Activated CD4-positive, alpha-beta T cell treated with anti-CD3 and anti-CD28 coated beads, Interleukin-2, amount 50 U/mL, for 16 hours (primary cell): ENCODE measurements around the gene CHN1.

Experiments used
- DNase-seq: peaks from one replicate; pipeline ENCODE4 v3.0.0-alpha.2; 2020

Gene CHN1

DNA sequence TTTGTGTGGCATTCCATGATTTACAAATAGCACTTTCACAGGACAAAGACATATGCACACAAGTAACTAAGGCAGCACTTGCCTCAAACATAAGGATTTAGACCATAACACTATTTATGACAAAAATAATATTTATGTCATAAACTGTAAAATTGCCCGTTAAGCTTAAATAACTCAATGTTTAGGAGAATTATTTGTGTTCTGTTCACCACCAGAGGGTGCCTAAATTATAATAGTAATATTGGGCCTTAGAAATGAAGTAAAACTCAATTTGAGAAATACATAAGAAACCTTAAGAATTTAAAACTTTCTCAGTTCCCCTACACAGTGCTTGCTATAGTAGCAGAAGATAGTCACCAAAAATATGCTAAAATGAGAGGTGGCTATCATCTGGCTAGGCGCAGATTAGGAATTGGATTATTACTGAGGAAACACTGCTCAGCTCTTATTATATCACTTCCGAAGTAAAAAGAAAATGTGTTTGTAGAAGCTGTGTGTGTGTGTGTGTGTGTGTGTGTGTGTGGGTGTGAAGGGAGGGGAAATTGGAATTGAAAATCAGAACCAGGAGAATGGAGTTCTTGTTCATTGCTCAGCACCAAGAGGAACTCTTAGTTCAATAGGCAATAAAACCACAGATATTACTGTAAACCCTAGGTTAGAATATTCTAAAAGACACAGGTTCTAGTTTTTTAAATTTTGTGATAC lies 4.9 kb upstream of the CHN1 start:
- DNase-seq: no peak

DNA sequence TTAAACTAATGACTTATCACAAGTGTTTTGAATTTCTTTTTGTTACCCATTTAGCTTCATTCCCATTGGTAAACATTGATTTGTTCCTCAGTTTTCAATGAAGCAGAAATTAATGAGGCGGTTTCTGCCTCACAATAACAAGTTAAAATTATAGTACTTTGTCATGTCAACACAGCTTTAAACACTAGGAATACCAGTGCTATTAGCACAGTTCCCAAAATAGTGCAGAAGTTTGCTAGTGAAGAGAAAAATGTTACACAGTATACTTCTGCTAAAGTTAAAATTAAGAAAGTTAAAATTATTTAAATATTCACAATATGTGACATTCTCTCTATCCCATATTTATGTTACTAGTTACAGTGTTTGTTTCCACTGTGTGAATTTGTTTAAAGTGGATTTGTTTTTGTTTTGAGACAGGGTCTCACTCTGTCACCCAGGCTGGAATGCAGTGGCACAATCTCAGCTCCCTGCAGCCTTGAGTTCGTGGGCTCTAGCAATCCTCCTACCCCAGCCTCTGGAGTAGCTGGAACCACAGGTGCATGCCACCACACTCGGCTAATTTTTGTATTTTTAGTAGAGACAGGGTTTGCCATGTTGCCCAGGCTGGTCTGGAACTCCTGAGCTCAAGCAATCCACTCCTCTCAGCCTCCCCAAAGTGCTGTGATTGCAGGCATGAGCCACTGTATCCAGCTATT lies 3.8 kb upstream of the CHN1 start:
- DNase-seq: no peak

DNA sequence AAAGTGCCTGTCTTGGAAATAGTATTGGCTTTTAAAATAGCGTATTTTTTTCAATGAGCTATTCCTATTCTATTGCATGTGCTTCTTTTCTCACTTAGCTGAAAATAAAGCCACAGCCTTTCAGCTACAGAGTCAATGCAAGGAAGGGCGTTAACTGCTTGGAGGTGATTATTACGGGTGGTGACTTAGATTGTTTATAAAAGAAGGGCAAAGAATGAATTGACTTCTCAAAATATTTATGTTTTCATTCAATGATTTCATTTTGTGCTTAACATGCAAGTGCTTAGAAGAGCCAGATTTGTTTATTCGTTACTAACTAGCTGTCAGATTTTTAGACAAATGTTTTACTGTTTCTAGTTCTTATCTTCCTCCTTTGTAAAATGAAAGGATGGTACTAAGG lies 2.8 kb upstream of the CHN1 start:
- no peak for DNase-seq

DNA sequence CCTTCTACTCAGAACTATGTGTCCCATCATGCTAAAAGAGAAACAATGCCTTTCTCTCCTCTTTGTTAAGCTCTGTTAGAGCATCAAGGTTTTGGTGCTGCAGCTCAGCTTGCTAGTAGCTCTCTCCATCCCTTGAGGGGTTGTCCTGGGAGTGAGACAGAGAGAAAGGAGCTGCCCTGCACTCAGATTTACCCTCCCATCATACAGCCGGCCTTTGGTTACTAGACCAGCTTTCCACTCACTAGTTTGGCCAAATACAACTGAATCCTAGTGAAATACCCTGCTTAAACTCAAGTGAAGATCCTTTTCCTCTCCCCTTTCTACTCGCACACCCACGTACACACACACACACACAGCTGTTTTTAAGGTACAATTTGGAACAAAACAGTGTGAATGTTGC lies 2.3 kb upstream of the CHN1 start:
- DNase-seq: no peak

DNA sequence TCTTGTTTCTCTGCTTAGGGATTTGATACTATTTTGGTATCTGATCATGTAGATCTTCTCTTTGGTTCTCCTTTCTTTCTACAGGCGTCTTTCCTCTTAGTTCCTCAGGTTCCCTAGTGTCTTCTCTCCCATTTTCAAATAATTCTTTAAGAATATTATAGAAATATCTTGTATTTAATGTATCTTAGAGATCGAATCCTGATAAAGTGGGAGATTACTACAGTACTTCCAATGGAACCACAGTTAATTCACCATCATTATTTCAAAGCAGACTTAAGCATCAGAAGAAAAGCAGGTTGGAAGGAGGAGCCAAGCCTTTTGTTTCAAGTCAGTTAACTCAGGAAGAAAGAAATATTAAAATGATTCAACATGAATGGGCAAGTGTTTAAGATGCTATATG lies 1.1 kb upstream of the CHN1 start:
- no peak for DNase-seq

DNA sequence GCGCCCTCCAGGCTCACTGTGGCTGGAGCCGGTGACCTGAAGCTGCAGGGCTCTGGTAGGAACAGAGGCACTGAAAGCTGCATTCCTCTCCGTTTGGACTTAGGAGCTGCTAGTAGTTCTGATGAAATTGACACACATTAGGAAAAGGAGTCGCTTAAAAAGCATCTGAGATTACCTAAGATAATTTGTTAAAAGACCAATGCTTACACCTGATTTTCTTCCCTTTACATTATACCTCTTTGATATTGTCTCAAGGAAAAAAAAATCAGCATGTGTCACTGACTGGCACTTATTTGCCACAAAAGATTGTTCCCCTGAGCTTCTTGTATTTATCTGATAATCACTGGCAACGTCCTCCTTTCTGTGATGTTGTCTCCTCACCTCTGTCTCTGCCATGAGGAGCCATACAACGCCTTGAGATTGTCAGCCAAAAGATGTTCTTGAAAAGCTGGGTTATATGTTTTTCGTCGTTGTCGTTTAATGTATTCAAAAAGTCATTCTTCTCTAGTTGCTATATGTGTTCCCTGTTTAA lies 618 bp upstream of the CHN1 start:
- no peak for DNase-seq

DNA sequence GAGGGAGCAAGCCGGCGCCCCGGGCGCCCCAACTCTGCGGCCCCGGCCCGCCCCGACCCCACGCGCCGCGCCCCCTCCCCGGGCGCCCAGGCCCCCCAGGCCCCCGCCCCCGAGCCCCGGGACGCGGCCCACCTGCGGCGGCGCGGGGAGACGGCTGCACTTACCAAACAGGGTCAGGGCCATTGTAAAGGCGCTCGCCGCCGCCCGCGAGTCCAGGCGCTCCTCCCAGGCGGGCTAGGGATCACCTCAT lies 526 bp downstream of the CHN1 start:
- no peak for DNase-seq

DNA sequence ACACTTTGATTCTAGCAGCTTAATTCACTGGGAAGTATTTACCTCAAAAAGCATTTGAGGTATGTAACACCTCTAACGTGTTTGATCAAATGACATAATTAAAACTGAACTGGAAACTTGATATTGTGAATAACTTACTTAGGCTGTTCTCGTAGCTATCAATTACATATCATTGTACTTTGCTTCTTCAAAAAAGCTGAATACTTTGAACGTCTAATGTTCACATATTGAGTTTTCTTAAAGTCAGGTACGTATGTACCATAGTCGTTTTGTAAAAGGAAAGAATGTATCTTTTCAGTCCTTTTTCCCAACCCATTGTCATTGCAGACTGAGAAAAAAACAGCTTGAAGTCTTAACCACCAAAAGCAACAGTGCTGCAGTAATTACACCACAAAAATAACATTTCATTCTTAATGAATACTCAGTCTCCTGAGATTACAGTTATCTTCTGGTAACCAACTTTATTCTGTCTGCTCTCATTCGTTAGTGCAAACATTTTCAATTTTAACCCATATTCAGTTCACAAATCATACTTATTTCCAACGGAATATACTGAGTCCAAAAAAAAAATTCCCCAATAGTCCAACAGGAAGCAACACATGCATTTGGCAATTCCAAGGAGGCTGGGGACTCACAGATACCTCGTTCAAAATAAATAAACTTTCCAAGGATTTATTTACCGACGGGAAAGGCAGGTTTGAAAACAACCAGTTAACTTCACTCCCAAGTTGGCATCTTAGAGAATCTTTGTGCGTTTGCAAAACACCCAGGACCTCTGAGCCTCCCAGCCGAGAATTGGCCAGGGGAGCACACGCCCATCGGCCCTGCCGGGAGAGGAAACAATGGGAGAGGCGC lies 1.1 kb downstream of the CHN1 start:
- DNase-seq: no peak

DNA sequence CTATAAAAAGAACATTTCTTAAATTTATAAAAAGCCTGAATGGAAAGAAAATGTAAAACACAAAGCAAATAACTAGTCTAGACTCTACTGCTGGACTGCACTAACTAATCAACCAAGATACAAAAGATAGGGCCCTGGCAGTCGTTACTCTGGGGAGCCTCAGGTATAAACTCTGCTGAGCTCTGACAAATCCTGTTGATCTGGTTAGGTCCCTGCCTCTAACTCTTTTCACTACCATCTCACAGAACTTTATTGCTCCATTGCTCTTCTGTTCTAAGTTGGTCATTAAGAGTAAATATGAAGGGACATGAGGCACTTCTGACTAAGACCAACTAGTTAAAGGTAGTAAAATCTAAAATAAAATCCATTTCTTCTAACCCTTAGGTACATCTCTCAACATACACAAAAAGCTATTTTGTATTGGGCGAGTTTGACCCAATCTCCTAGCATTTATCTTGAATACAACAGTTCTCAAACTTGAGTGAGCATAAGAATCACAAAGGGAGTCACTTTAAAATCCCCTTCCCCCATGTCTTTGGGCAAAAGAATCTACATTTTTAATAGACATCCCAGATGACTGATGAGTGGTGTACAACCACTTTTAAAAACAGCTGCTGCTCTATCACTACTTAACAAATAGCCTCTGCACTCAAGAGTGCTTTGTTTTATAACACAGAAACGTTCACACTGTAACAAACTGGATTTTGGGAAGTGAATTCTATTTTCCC lies 2.5 kb downstream of the CHN1 start:
- no peak for DNase-seq

DNA sequence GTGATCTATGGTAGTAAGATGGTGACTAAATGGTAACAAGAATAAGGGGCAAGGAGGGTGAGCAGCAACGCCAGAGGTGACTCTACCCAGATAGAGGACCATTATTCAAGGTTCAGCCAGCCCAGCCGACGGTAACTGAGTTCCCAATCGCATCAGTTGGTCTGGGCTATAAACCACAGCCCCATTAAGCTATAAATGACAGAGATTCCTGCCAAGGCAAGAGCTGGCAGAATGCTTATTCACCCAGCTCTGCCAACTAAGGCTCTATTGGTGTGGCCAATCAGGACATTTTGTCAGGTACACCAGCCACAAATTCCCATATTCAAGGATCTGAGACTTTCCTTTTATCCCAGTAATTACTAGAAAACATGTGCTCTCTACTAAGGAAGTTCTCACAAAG lies 3.6 kb downstream of the CHN1 start:
- DNase-seq: no peak

DNA sequence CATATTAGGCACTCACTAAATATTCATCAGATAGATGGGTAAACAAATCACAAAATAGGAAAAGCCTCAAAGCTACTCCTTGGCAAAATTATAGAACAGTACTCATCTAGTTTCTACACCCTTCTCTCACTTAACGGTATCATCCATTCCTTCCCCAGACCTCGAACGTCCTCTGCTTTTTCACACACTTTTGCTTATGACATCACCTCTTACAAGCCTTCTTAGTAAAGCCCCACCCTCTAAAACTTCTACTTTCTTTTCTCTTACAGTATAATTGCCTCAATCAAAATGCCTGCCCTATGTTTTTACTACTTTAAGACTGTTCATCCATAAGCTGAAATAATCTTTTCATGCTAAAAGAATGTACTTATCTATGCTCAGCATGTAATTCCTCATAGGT lies 8.1 kb downstream of the CHN1 start:
- no peak for DNase-seq

DNA sequence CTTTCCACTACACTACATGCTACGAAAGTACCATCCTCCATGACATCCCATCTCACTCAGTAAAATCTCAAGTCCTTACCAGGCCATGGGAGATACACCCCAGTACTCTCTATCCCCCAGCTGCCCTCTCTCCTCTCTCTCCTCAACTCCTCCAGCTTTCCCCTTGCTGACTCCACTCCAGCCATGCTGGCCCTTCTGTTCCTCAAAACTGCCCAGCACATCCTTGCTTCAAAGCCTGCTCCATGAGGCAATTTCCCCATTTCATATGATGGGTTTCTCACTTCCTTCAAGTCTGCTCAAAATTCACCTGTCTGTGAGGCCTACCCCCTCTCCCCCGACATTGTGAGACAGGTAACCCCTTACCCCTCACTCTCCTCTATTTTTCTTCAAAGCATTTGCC lies 8.6 kb downstream of the CHN1 start:
- DNase-seq: no peak

DNA sequence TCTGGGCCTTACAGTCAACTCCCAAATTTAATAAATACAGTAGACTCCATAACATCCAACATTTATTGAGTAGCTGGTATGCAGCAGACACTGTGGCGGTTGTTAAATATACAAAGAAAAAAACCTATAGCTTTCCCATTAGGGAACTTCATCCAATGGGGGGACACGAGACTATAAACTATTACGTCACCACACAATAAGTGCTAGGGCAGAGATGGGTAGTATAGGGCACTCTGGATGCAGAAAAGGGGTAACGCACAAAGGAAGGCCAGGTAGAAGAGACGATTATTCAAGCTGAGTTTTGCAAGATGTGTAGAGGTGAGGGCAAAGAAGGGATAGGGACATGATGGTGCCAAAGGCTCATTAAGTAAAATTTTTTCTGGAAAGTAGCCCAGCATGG lies 10.8 kb downstream of the CHN1 start:
- no peak for DNase-seq

DNA sequence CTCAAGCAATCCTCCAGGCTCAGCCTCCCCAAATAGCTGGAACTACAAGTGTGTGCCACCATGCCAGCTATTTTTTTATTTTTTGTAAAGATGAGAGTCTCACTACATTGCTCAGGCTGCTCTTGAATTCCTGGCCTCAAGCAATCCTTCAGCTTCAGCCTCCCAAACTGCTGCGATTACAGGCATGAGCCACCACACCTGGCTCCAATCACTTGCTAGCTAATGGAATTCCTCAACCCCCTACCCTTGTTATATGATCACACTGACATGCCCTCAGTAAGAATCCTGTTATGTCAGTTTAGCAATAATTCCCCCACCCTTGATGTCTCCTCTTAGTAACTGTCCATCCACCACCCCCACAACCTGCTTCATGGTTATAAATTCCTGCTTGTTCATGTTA lies 12.3 kb downstream of the CHN1 start:
- no peak for DNase-seq

DNA sequence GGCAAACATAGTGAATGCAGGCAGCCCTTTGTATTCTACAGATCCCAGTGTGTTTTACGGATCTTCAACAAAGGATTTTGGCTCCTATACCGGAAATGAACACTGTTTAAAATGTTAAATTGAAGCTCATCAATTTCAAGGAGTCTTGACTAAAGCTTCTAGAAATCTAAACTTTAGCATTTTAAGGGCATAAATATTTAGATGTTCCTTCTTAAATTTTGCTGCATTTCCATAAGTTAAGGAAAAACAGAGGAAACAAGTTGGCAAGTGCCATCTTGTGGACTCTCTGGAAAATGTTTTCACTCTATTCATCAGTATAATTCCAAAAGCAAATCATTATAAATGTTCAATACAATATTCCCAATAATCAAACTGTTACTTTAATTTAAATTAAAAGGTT lies 19.6 kb downstream of the CHN1 start:
- DNase-seq: no peak

DNA sequence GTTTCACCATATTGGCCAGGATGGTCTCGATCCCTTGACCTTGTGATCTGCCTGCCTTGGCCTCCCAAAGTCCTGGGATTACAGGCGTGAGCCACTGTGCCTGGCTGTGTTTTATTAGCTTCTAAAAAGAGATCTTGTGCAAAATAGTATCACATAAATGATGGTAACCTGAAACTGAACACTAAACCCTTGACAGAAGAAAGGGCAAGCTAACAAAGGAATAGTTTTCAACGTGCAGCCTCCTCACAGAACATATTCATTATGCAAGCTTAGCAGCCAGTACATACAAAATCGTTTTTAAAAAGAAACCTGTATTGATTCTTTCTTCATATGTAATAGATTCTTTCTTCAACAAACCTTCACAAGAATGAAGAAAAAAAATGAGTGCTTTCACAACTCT lies 20.6 kb downstream of the CHN1 start:
- no peak for DNase-seq

DNA sequence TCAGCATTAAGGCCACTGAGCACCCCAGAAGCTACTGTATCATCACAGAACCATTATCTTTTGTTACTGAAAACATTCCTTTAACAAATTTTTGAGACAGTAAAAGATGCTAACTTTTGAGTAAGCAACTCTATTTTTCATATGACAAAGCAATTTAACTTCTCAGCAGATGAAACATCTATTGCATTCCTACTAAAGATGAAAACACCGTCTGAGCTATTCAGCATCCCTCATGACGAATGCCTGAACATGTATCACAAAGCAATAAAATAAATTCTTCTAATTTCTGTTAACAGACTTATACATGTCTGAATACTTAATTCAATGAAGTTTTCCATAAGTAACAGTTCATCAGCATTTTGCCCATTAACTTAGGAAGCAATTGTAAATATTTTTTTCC lies 23.9 kb downstream of the CHN1 start:
- DNase-seq: no peak

DNA sequence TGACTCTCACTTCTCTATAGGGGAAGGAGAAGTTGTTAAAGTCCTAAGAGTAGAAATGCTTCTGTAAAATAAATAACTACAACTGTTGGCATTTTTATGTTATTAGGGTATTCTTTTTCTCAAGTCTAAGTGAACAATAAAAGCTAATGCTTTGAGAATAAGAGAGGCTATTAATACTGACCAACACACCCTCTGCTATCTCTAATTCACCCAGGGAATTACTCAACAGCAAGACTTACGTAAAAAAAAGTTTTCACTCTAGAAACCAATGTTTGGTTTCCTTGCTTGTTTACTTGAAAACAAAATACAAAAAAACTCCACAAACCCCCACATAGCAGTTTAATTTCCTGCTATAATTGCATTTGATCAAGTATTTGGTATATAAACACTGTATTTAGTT lies 25.2 kb downstream of the CHN1 start:
- DNase-seq: no peak

DNA sequence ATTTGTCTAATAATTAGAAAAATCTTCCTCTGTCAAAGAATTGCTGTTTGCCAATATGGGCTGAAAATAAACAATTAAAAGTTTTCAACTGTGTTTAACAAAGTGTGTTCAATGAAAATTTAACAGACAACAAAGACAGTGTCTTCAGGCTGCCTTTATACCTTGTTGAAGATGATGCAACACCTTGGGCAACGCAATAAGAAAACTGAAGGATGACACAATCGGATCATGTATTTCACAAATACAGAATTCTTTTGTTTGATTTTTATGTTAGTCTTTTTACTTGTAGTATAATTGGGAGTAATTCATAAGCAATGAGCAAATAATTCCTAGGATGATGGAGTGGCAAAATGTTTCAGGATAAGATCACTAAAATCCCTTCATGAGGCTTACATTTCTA lies 27.8 kb downstream of the CHN1 start:
- no peak for DNase-seq

DNA sequence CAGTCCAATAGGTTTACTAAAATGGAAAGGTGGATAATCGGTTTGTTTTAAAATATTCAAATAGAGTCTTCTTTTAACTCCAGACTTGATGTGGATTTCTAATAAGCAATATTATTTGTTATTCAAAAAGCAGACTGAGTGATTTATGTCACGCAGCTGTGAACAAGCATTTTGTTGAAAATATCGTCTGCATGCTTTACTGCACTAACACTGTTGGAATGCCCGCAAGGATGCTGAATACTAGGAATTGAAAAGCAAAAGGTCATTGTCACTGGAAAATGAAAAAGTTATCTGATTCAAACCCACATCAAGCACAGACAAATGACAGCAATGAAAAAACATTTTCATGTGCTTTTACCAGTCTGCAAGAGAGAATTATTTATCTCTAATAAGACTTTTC lies 31.1 kb downstream of the CHN1 start:
- no peak for DNase-seq

DNA sequence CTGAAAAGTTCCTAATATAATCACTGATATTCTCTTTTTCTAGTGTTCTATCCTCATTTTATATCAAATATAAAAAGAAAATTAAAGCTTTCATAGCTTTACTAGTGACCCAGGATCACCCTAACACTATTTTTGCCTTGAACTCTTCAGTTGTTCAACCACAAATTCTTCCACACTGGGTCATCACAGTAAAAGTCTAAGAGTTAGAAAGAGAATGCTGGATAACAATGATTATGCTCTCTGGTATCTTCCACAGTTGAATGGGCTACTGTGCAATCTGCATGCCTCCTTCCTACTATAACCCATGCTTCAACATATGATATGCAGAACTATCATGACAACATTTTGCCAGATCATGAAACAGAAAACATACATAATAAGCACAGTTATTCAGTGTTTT lies 32.3 kb downstream of the CHN1 start:
- no peak for DNase-seq

DNA sequence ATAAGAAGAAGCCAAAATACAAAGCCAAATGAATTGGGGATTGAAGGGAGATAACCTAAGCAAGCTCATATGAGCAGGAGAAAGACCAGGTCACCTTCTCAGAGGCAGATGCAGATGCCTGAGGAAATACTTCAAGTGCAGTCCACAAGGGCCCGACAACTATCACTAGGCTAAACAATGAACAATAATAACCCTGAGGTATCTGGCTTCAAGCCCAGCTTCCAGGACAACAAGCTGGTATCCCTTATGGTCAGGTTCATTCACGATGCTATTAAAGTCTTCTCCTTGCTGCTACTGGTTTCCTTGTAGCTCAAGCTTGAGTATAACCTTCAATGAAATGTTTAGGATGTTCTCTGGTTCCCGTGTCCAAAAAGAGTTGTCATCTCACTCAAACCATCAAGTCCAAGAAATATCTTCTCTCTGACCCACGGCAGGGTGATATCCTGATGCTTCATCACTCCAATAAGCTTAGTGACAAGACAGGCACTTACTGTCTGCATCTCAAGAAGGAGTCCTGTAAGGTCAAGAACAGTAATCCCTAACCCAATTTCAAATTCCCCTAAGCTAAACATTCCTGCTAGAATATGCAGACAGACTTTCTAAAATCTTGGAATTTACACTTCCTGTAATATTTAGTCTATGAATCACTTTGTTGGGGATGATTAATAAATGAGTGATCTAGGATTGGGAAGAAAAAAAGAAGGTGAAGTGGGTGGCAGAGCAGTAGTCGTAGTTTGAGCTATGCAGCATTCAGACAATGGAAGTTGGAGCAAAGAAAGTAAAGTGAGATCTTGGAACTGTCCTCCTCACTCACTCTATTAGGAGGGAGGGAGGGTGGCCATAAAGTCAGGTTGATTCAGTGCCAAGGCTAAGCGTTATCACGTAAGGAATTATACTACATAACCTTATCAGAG lies 33.1 kb downstream of the CHN1 start:
- no peak for DNase-seq
